ENCODE data around the gene MMP11.

MMP11 gene

DNA sequence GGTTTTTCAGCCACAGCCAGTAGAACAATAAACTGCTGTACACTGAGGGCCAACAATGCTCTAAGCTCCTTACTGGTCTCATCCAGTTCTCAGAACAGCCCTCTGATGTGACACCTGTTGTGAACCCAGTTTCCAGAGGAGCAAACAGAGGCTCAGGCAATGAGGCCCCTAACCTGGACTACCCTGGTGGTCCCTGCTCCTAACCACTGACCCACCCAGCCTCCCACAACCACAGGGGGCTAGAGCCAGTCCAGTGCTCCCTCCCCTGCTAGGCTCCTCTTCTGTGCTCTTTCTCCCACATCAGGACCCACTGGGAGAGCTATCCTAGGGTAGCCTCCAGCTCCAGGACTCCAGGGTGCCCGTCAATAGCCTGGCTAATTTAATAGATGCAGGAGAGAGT is 10.1 kb downstream of the MMP11 start:
- H3K4me3 ChIP-seq (replicated peaks; ENCODE audit: insufficient read depth, low read length): no peak overlapping the region
- no peak for DNase-seq (ENCODE audit: low read depth in 1 of 2, low spot score in 1 of 2)
- H3K27me3 ChIP-seq (ENCODE audit: insufficient read depth, poor library complexity, severe bottlenecking): no peaks in the 10 kb centered on the region
- H3K27ac ChIP-seq (replicated peaks): no peak overlapping the region
- TF ChIP-seq, protein P1, sequence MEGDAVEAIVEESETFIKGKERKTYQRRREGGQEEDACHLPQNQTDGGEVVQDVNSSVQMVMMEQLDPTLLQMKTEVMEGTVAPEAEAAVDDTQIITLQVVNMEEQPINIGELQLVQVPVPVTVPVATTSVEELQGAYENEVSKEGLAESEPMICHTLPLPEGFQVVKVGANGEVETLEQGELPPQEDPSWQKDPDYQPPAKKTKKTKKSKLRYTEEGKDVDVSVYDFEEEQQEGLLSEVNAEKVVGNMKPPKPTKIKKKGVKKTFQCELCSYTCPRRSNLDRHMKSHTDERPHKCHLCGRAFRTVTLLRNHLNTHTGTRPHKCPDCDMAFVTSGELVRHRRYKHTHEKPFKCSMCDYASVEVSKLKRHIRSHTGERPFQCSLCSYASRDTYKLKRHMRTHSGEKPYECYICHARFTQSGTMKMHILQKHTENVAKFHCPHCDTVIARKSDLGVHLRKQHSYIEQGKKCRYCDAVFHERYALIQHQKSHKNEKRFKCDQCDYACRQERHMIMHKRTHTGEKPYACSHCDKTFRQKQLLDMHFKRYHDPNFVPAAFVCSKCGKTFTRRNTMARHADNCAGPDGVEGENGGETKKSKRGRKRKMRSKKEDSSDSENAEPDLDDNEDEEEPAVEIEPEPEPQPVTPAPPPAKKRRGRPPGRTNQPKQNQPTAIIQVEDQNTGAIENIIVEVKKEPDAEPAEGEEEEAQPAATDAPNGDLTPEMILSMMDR (IDR thresholded peaks at IDR 0.05; ENCODE audit: insufficient read depth, low read length): no peak
- TF ChIP-seq POLR2AphosphoS5 (IDR thresholded peaks at IDR 0.05; ENCODE audit: low read depth) (no peak), GABPA (IDR thresholded peaks at IDR 0.05; ENCODE audit: low read depth) (no peak), SPI1 (IDR thresholded peaks at IDR 0.05; ENCODE audit: borderline replicate concordance, low read depth) (no peak)
- TF ChIP-seq, protein P2, sequence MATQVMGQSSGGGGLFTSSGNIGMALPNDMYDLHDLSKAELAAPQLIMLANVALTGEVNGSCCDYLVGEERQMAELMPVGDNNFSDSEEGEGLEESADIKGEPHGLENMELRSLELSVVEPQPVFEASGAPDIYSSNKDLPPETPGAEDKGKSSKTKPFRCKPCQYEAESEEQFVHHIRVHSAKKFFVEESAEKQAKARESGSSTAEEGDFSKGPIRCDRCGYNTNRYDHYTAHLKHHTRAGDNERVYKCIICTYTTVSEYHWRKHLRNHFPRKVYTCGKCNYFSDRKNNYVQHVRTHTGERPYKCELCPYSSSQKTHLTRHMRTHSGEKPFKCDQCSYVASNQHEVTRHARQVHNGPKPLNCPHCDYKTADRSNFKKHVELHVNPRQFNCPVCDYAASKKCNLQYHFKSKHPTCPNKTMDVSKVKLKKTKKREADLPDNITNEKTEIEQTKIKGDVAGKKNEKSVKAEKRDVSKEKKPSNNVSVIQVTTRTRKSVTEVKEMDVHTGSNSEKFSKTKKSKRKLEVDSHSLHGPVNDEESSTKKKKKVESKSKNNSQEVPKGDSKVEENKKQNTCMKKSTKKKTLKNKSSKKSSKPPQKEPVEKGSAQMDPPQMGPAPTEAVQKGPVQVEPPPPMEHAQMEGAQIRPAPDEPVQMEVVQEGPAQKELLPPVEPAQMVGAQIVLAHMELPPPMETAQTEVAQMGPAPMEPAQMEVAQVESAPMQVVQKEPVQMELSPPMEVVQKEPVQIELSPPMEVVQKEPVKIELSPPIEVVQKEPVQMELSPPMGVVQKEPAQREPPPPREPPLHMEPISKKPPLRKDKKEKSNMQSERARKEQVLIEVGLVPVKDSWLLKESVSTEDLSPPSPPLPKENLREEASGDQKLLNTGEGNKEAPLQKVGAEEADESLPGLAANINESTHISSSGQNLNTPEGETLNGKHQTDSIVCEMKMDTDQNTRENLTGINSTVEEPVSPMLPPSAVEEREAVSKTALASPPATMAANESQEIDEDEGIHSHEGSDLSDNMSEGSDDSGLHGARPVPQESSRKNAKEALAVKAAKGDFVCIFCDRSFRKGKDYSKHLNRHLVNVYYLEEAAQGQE (IDR thresholded peaks at IDR 0.05; ENCODE audit: insufficient replicate concordance, low read depth): no peak

- DNase-seq (ENCODE audit: low read depth in 1 of 2, low spot score in 1 of 2): no peak
- no peak for TF ChIP-seq POLR2AphosphoS5 (IDR thresholded peaks at IDR 0.05; ENCODE audit: low read depth)
- TF ChIP-seq, protein P2 (IDR thresholded peaks at IDR 0.05; ENCODE audit: insufficient replicate concordance, low read depth): no peak
- H3K4me3 ChIP-seq (replicated peaks; ENCODE audit: insufficient read depth, low read length): no peak overlapping the region
- H3K27ac ChIP-seq (replicated peaks): no peak overlapping the region
- no peaks in the 10 kb centered on the region for H3K27me3 ChIP-seq (ENCODE audit: insufficient read depth, poor library complexity, severe bottlenecking)
Observed at GRCh38 chr22:23783265-23784150, 10.9 kb downstream of the MMP11 start.

DNA sequence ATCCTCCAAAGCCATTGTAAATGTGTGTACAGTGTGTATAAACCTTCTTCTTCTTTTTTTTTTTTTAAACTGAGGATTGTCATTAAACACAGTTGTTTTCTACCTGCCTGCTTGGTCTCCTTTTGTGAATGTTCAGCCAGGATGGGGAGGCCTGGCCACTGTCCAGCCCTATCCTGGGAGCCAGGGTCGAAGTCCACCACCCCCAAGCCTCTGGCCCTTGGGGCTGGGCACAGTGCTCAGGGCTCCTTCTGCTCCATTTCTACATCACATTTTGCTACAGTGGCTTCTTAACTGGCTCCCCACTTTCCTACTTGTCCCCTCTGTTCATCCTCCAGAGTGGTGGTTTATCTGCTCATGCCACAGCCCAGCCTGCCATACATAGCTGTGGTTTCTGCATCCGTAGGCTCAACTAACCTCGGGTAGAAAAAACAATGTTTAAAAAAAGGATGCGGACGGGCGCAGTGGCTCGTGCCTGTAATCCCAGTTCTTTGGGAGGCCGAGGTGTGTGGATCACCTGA is 11.6 kb downstream of the MMP11 start:
- TF ChIP-seq, protein P2 (IDR thresholded peaks at IDR 0.05; ENCODE audit: insufficient replicate concordance, low read depth): no peak
- TF ChIP-seq POLR2AphosphoS5 (IDR thresholded peaks at IDR 0.05; ENCODE audit: low read depth): no peak
- no peak for TF ChIP-seq GABPA (IDR thresholded peaks at IDR 0.05; ENCODE audit: low read depth)
- TF ChIP-seq, protein P1 (IDR thresholded peaks at IDR 0.05; ENCODE audit: insufficient read depth, low read length): no peak
- no peak for TF ChIP-seq SPI1 (IDR thresholded peaks at IDR 0.05; ENCODE audit: borderline replicate concordance, low read depth)
- no peak overlapping the region for H3K4me3 ChIP-seq (replicated peaks; ENCODE audit: insufficient read depth, low read length)
- H3K27ac ChIP-seq (replicated peaks): no peak overlapping the region
- no peaks in the 10 kb centered on the region for H3K27me3 ChIP-seq (ENCODE audit: insufficient read depth, poor library complexity, severe bottlenecking)
- DNase-seq (ENCODE audit: low read depth in 1 of 2, low spot score in 1 of 2): no peak

Measured in HL-60 (cell line).